OCI-LY7 (cell line): ENCODE results near the gene PACSIN3.

Experiments used
- CTCF ChIP-seq: fragments of 200-600 bp; sonication (generic); conservative IDR thresholded peaks from 2 replicates; pipeline ENCODE4 v1.5.1; 2014; ENCODE audit warnings: mild to moderate bottlenecking, antibody characterized with exemption, low read length, moderate library complexity, mixed read lengths
- EZH2phosphoT487 ChIP-seq: fragments of 200-600 bp; sonication (generic); IDR thresholded peaks from 2 replicates; pipeline ENCODE4 v1.6.1; 2018; ENCODE audit warnings: low read depth, borderline replicate concordance, mild to moderate bottlenecking, mixed run types, antibody characterized with exemption, low read length, moderate library complexity, mixed read lengths

- TF ChIP-seq CTCF: peak; percentile 100
- no peak for TF ChIP-seq EZH2phosphoT487
Observed at GRCh38 chr11:47152953-47153950, 33.0 kb downstream of the PACSIN3 start.
